Sigmoid colon (tissue), 7 donors: Measurements from ENCODE around the gene STIL. TPM values are rescaled to one million over a fixed set of nuclear protein-coding genes. Genes with fewer than 3 reads are reported as not detected.

ENCODE experiments used
- DNase-seq: peaks from one replicate; pipeline ENCODE4 v3.0.0-alpha.2; 2019
- H3K27ac ChIP-seq, 4 donors: fragments of 200-600 bp; sonication (generic); one replicate each; pipeline ENCODE4 v1.5.1; 2016 to 2019; ENCODE audit warnings: mild to moderate bottlenecking in 1 of 4
- H3K27me3 ChIP-seq, 3 donors: fragments of 200-600 bp; sonication (generic); one replicate each; pipeline ENCODE4 v1.5.1; 2019; ENCODE audit warnings: mild to moderate bottlenecking in 1 of 3
- H3K36me3 ChIP-seq, 4 donors: fragments of 200-600 bp; sonication (generic); one replicate each; pipeline ENCODE4 v1.5.1; 2016 to 2019
- H3K4me1 ChIP-seq, 4 donors: fragments of 200-600 bp; sonication (generic); one replicate each; pipeline ENCODE4 v1.5.1; 2017 to 2019
- H3K4me3 ChIP-seq, 4 donors: fragments of 200-600 bp; sonication (generic); one replicate each; pipeline ENCODE4 v1.5.1; 2017 to 2019; ENCODE audit warnings: mild to moderate bottlenecking in 2 of 4, moderate library complexity in 1 of 4
- H3K9me3 ChIP-seq, 4 donors: fragments of 200-600 bp in 3 of 4; sonication (generic) in 3 of 4; one replicate each; pipeline versions ENCODE4 v1.5.1 to v1.6.1; 2013 to 2019
- EP300 ChIP-seq, 4 donors: sonication (generic); formaldehyde crosslinking; IDR thresholded peaks; one replicate each; pipeline ENCODE4 v1.6.1; 2017; ENCODE audit warnings: antibody characterized with exemption in 4 of 4
- POLR2A ChIP-seq, 2 donors: fragments of 450-650 bp; IDR thresholded peaks; one replicate each; pipeline ENCODE4 v1.6.1; 2016; ENCODE audit warnings: antibody characterized with exemption in 2 of 2, mild to moderate bottlenecking in 2 of 2, moderate library complexity in 2 of 2
- POLR2AphosphoS5 ChIP-seq, 4 donors: sonication (generic); formaldehyde crosslinking; IDR thresholded peaks; one replicate each; pipeline ENCODE4 v1.6.1; 2017; ENCODE audit warnings: antibody characterized with exemption in 4 of 4
- WGBS, 2 donors: extraction: QIAGEN DNeasy Blood & Tissue Kit; methylation state at CpG; one replicate each; pipeline ENCODE4 v1.1.7; 2013; 5-methylcytosine and 5-hydroxymethylcytosine counted together
- intact Hi-C: fragments of 100-400 bp; cut with DNase I; formaldehyde crosslinking; loops from one replicate; pipeline ENCODE4 v1.15.1; 2023
- polyA plus RNA-seq, 3 donors: library from polyadenylated mRNA; stranded (reverse); fragments of 200-250 nt; gene quantifications; one replicate each; pipeline ENCODE4 v1.2.3, GENCODE V29; 2013
- total RNA-seq, 4 donors: library from RNA; depleted of rRNA; stranded (reverse); fragments of >200 nt; gene quantifications; one replicate each; pipeline ENCODE4 v1.1.0, GENCODE V29; 2016
- TF ChIP-seq, protein P1 (sequence below), 4 experiments: fragments of 450-650 bp in 3 of 4; fragments of 200-600 bp in 1 of 4; IDR thresholded peaks; one replicate each; pipeline ENCODE4 v1.5.1; 2016 to 2019; ENCODE audit warnings: antibody characterized with exemption in 4 of 4, mild to moderate bottlenecking in 3 of 4, moderate library complexity in 2 of 4
- donor health status: healthy with polysubstance abuse.
- donor health status: Bipolar disorder and iron deficiency.
- donor health status: healthy.

The STIL gene
- total and polyA plus RNA-seq, 7 donors: 0.28 to 5.7 (median 0.71) TPM

DNA sequence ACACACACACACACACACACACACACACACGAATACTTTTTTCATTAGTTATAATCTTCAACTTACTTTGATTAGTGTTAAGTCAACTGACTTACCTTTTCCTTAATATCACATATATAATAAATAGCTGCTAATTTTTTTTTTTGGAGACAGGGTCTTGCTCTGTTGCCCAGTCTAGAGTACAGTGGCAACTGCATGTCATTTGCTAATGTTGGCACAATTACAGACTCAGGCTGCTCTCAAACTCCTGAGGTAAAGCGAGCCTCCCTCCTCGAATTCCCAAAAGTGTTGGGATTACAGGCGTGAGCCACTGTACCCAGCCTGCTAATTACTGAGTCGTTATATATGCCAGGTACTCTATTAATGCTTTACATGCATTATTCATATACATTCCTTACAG is 61.2 kb downstream of the STIL start:
- Histone ChIP-seq H3K36me3 (no peaks in the 10 kb centered on the region), H3K27me3 (no peaks in the 10 kb centered on the region), H3K27ac (no peak overlapping the region), H3K9me3 (no peaks in the 10 kb centered on the region), H3K4me1 (no peaks in the 10 kb centered on the region), H3K4me3 (no peak overlapping the region)
- 93 to 97% methylated on average over 5 of the region's 5 CpGs for WGBS, 2 donors
- TF ChIP-seq POLR2AphosphoS5 (IDR thresholded peaks at IDR 0.05): no peak
- TF ChIP-seq, protein P1, sequence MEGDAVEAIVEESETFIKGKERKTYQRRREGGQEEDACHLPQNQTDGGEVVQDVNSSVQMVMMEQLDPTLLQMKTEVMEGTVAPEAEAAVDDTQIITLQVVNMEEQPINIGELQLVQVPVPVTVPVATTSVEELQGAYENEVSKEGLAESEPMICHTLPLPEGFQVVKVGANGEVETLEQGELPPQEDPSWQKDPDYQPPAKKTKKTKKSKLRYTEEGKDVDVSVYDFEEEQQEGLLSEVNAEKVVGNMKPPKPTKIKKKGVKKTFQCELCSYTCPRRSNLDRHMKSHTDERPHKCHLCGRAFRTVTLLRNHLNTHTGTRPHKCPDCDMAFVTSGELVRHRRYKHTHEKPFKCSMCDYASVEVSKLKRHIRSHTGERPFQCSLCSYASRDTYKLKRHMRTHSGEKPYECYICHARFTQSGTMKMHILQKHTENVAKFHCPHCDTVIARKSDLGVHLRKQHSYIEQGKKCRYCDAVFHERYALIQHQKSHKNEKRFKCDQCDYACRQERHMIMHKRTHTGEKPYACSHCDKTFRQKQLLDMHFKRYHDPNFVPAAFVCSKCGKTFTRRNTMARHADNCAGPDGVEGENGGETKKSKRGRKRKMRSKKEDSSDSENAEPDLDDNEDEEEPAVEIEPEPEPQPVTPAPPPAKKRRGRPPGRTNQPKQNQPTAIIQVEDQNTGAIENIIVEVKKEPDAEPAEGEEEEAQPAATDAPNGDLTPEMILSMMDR (IDR thresholded peaks at IDR 0.05): no peak
- no peak for TF ChIP-seq POLR2A (IDR thresholded peaks at IDR 0.05)
- TF ChIP-seq EP300 (IDR thresholded peaks at IDR 0.05): no peak
- no peak for DNase-seq
- intact Hi-C loops: no loop called here

DNA sequence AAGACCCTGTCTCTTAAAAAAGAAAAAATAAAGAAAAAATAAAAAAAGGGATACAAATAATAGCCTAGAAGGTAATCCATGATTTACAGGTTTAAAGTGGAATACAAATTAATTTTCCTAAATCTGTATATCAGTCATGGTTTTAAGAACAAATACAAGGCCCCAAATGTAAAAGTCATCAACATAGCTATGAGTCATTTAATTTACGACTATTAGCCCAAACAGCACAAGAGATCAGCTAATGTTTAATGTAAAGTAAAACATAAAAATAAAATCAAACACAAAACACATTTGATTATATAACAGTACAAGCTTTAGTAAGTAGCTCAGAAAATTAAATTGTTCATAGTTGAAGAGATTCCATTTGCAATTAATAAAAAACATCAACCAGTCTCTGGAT is 61.6 kb downstream of the STIL start:
- no peaks in the 10 kb centered on the region for H3K27me3 ChIP-seq
- no peaks in the 10 kb centered on the region for H3K9me3 ChIP-seq
- 93 to 94% methylated on average over 1 of the region's 1 CpG for WGBS, 2 donors
- H3K27ac ChIP-seq: no peak overlapping the region
- intact Hi-C loops: no loop called here
- H3K36me3 ChIP-seq: no peaks in the 10 kb centered on the region
- DNase-seq: no peak
- TF ChIP-seq POLR2AphosphoS5 (IDR thresholded peaks at IDR 0.05) (no peak), EP300 (IDR thresholded peaks at IDR 0.05) (no peak), POLR2A (IDR thresholded peaks at IDR 0.05) (no peak)
- TF ChIP-seq, protein P1 (IDR thresholded peaks at IDR 0.05): no peak
- H3K4me3 ChIP-seq: no peak overlapping the region
- H3K4me1 ChIP-seq: no peaks in the 10 kb centered on the region

DNA sequence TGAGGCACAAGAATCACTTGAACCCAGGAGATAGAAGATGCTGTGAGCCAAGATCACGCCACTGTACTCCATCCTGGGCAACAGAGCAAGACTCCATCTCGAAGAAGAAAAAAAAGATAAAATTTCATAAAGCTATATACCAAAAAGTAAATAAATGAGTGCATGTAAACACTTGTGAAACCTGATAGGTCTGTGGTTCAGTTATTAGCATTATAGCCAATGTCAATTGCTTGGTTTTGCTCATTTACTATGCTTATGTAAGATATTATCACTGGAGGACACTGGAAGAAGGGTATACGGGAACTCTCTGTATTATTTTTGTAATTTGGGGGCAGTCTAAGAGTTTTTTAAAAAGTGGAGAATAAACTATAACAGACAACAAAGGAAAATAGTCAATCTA is 64.2 kb downstream of the STIL start:
- no peaks in the 10 kb centered on the region for H3K9me3 ChIP-seq
- 93 to 96% methylated on average over 3 of the region's 3 CpGs for WGBS, 2 donors
- no peak for DNase-seq
- no peaks in the 10 kb centered on the region for H3K4me1 ChIP-seq
- no peaks in the 10 kb centered on the region for H3K36me3 ChIP-seq
- TF ChIP-seq, protein P1 (IDR thresholded peaks at IDR 0.05): no peak
- TF ChIP-seq POLR2AphosphoS5 (IDR thresholded peaks at IDR 0.05) (no peak), POLR2A (IDR thresholded peaks at IDR 0.05) (no peak), EP300 (IDR thresholded peaks at IDR 0.05) (no peak)
- no peak overlapping the region for H3K27ac ChIP-seq
- no peak overlapping the region for H3K4me3 ChIP-seq
- peaks cover 0 to 3% (median 0%) of the 10 kb centered on the region in 3 donors for H3K27me3 ChIP-seq
- intact Hi-C loops: no loop called here

- no peaks in the 10 kb centered on the region for H3K9me3 ChIP-seq
- no peaks in the 10 kb centered on the region for H3K36me3 ChIP-seq
- no peak overlapping the region for H3K4me3 ChIP-seq
- no peak overlapping the region for H3K27ac ChIP-seq
- peaks cover 0 to 25% (median 0%) of the 10 kb centered on the region in 3 donors for H3K27me3 ChIP-seq
- WGBS, 2 donors: 54 to 76% methylated on average over 3 of the region's 3 CpGs
- intact Hi-C loops: no loop called here
- no peak for DNase-seq
- no peaks in the 10 kb centered on the region for H3K4me1 ChIP-seq
- TF ChIP-seq, protein P1 (IDR thresholded peaks at IDR 0.05): no peak
- TF ChIP-seq EP300 (IDR thresholded peaks at IDR 0.05): no peak
- TF ChIP-seq POLR2A (IDR thresholded peaks at IDR 0.05): no peak
- no peak for TF ChIP-seq POLR2AphosphoS5 (IDR thresholded peaks at IDR 0.05)
Measured at GRCh38 chr1:47244339-47244862, 69.5 kb downstream of the STIL start.

DNA sequence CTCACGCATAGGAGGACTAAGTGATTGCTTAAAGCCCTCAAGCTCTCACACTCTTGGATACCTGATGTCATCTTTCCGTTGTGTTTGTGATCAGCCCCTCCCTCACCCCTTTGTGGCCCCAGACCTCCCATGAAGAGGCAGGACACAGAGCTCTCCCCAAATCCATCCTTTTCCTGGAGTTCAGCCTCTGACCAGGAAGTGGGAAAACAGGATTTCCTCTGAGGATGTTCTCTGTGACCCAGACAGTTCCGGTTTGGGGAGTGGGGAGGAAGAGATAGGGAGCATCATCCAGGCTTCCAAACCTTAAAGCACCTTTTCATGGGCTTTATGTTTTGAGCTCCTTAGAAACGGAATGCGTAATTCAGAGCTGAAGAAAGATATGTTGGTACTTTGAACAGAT is 70.0 kb downstream of the STIL start:
- intact Hi-C loops: no loop called here

More for the DNA sequence above, 70.0 kb downstream of the STIL start:
- Histone ChIP-seq H3K27me3 (peaks cover 0 to 30% (median 0%) of the 10 kb centered on the region in 3 donors), H3K36me3 (no peaks in the 10 kb centered on the region), H3K9me3 (no peaks in the 10 kb centered on the region), H3K4me3 (no peak overlapping the region), H3K27ac (no peak overlapping the region), H3K4me1 (no peaks in the 10 kb centered on the region)
- DNase-seq: no peak
- TF ChIP-seq POLR2AphosphoS5 (IDR thresholded peaks at IDR 0.05): no peak
- TF ChIP-seq, protein P1 (IDR thresholded peaks at IDR 0.05): no peak
- TF ChIP-seq POLR2A (IDR thresholded peaks at IDR 0.05): no peak
- no peak for TF ChIP-seq EP300 (IDR thresholded peaks at IDR 0.05)
- 73 to 75% methylated on average over 5 of the region's 5 CpGs for WGBS, 2 donors
